Measurements from ENCODE around the gene SPSB1. TPM values are rescaled to one million over a fixed set of nuclear protein-coding genes. Genes with fewer than 3 reads are reported as not detected.

The SPSB1 gene
- polyA plus RNA-seq, 1 experiment: 20.3 TPM

DNA sequence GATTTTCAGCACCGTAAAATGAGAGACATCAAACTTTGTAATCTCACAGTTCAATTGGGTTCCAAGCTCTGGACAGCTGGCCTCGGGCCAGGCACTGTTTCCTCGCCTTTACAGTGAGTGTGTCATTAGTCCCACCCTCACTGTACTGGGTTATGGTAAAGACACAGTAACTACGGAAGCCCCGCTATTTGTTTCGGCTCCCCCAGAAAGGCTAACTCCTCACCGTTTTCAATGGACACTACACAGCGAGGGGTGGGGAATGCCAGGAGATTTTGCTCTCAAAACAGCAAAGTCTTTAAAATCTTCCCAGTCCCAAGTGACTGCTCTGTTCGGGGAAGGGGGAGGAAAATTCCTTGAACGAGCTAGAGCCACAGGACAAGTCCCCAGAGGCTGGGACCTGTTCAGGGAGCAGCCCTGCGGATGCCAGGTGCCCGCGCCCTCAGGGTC is 757 bp upstream of the SPSB1 start:
- Histone ChIP-seq H3K27me3 (ENCODE audit: control insufficient read depth, insufficient read depth, low read length) (no peaks in the 10 kb centered on the region), H3K27ac (ENCODE audit: low read depth, low read length) (peak overlapping the region; percentile 65), H3K4me3 (ENCODE audit: low read depth, low read length) (peak overlapping the region; percentile 63), H3K9me3 (ENCODE audit: control insufficient read depth, insufficient read depth, low read length) (peaks cover 9% of the 10 kb centered on the region; the same call in 1 of the 2 replicates)
- ChIA-PET POLR2A (interaction anchor here (0.6 to 1.3 kb wide), 3 partner anchors 12 to 1209 kb away, joined by 4 to 6 read pairs (median 6); no protein-coding TSS in a partner anchor), CTCF (interaction anchor here (0.6 to 6.2 kb wide), 3 partner anchors 164 to 1149 kb away, joined by 3 to 99 read pairs (median 5); no protein-coding TSS in a partner anchor)
- TF ChIP-seq, protein P1, sequence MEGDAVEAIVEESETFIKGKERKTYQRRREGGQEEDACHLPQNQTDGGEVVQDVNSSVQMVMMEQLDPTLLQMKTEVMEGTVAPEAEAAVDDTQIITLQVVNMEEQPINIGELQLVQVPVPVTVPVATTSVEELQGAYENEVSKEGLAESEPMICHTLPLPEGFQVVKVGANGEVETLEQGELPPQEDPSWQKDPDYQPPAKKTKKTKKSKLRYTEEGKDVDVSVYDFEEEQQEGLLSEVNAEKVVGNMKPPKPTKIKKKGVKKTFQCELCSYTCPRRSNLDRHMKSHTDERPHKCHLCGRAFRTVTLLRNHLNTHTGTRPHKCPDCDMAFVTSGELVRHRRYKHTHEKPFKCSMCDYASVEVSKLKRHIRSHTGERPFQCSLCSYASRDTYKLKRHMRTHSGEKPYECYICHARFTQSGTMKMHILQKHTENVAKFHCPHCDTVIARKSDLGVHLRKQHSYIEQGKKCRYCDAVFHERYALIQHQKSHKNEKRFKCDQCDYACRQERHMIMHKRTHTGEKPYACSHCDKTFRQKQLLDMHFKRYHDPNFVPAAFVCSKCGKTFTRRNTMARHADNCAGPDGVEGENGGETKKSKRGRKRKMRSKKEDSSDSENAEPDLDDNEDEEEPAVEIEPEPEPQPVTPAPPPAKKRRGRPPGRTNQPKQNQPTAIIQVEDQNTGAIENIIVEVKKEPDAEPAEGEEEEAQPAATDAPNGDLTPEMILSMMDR (IDR thresholded peaks at IDR 0.05; ENCODE audit: low read depth, low read length): no peak
- no peak for DNase-seq (ENCODE audit: low read depth, low spot score)

DNA sequence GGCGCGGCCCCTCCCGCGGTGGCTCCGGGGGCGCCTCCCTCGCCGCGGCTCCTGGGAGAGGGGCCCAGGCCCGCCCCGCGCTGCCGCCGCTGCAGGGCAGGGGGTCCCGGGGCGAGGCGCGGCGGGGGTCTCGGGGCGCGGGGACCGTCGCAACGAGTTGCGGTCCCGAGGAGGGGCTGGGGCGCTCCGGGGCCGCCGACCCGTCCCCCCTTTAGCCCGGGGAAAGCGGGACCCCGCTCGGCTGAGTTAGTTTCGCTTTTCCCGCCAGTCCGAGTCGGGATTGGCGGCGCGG is 493 bp downstream of the SPSB1 start:
- Histone ChIP-seq H3K4me3 (ENCODE audit: low read depth, low read length) (peak overlapping the region; percentile 99), H3K9me3 (ENCODE audit: control insufficient read depth, insufficient read depth, low read length) (peaks cover 1% of the 10 kb centered on the region; the same call in 1 of the 2 replicates), H3K27ac (ENCODE audit: low read depth, low read length) (no peak overlapping the region), H3K27me3 (ENCODE audit: control insufficient read depth, insufficient read depth, low read length) (no peaks in the 10 kb centered on the region)
- ChIA-PET CTCF (no interaction called here), POLR2A (no interaction called here)
- TF ChIP-seq, protein P1 (IDR thresholded peaks at IDR 0.05; ENCODE audit: low read depth, low read length): no peak
- DNase-seq (ENCODE audit: low read depth, low spot score): no peak

DNA sequence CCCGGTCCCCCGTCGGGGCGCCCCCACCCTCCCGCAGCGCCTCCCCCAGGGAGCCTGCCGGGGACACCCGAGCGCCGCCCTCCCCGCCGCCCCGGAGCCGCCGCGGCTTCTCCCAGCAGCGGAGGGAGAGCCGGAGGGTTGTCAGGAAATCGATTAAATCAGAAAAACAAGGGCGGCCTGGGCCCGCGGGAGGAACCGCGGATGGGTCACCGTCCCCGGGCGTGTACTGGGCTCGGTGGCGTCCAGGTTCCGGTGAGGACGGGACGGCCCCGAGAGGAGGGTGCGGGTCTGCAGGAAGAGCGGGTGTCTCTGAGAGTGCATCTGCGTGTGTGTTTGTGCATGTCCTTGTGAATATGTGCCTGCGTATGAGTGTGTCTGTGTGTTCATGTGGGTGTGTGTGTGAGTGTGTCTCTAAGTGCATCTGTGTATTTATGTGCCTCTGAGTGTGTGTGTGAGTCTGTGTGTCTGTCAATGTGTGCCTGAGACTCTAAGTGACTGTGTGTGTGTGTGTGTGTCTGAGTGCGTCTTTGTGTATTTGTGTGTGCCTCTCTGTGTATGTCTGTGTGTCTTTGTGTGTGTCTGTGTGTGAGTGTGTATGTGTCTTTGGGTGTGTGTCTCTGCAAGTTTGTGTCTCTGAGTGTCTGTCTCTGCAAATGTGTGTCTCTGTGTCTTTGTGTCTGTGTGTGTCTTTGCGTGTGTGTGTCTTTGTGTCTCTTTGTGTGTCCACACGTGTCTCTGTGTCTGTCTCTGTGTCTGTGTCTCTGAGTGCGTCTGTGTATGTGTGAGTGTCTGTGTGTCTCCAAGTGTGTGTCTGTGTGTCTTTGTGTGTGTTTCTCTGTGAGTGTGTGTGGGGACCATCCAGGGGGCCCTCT is 1.1 kb downstream of the SPSB1 start:
- Histone ChIP-seq H3K27me3 (ENCODE audit: control insufficient read depth, insufficient read depth, low read length) (no peaks in the 10 kb centered on the region), H3K9me3 (ENCODE audit: control insufficient read depth, insufficient read depth, low read length) (no peaks in the 10 kb centered on the region), H3K27ac (ENCODE audit: low read depth, low read length) (peak overlapping the region; percentile 91), H3K4me3 (ENCODE audit: low read depth, low read length) (peak overlapping the region; percentile 99)
- TF ChIP-seq, protein P1 (IDR thresholded peaks at IDR 0.05; ENCODE audit: low read depth, low read length): no peak
- ChIA-PET CTCF (no interaction called here), POLR2A (no interaction called here)
- DNase-seq (ENCODE audit: low read depth, low spot score): no peak

DNA sequence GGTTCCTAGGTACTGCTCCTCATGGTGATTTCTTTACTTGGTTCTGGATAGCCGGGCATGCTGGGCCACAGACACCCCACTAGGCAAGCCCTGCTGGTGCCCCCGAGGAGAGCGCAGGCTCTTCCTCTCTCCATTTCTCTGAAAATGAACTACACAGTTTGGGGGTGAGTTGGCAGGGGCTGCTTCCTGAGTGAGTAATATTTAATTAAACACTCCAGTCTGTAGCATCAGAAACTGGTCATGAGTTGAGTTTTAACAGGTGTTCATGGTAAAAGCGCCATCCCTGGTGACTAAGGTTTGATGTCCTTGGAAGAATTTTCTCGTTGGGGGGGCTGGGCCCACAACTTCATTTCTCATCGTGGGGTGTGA is 1.7 kb downstream of the SPSB1 start:
- Histone ChIP-seq H3K27me3 (ENCODE audit: control insufficient read depth, insufficient read depth, low read length) (no peaks in the 10 kb centered on the region), H3K9me3 (ENCODE audit: control insufficient read depth, insufficient read depth, low read length) (no peaks in the 10 kb centered on the region), H3K27ac (ENCODE audit: low read depth, low read length) (peak overlapping the region; percentile 91), H3K4me3 (ENCODE audit: low read depth, low read length) (peak overlapping the region; percentile 99)
- ChIA-PET CTCF (no interaction called here), POLR2A (interaction anchor here (0.6 kb wide), 1 partner anchor 13 kb away, joined by 3 read pairs; no protein-coding TSS in a partner anchor)
- TF ChIP-seq, protein P1 (IDR thresholded peaks at IDR 0.05; ENCODE audit: low read depth, low read length): no peak
- DNase-seq (ENCODE audit: low read depth, low spot score): peak; percentile 72

All from AG04450 (cell line).